H1 (cell line): Measurements from ENCODE around the gene NBAS. TPM values are rescaled to one million over a fixed set of nuclear protein-coding genes. Genes with fewer than 3 reads are reported as not detected.

Experiments
- SIRT6 ChIP-seq: IDR thresholded peaks from one replicate; pipeline ENCODE4 v1.7.1; 2012; ENCODE audit warnings: low read length, inconsistent platforms
- TAF1 ChIP-seq: IDR thresholded peaks from 2 replicates; pipeline ENCODE4 v1.6.1; 2011; ENCODE audit warnings: mild to moderate bottlenecking, low read depth, low read length
- TCF12 ChIP-seq: IDR thresholded peaks from 2 replicates; pipeline ENCODE4 v1.6.1; 2011; ENCODE audit warnings: low read depth, mild to moderate bottlenecking, low read length
- USF2 ChIP-seq: IDR thresholded peaks from 2 replicates; pipeline ENCODE4 v1.6.1; 2011; ENCODE audit warnings: low read length, improper control_type of control experiment
- polyA plus RNA-seq, 7 experiments: library from polyadenylated mRNA; depleted of rRNA in 3 of 7; stranded (reverse) in 5 of 7; unstranded in 2 of 7; fragments of >200 nt in 5 of 7; fragments of 200-250 nt in 2 of 7; gene quantifications; 1 replicate in 5 of 7; 2 replicates in 1 of 7; 4 replicates in 1 of 7; pipeline versions ENCODE4 v1.2.1 to v1.2.3, GENCODE V29; 2011 to 2013; ENCODE audit warnings: missing spikeins in 2 of 7, mixed read lengths in 2 of 7
- total RNA-seq: library from RNA; stranded (reverse); fragmentation: NEBNext Ultra II Directional; extraction: Animal tissue kit (Norgen Biotek cat#: 25700); gene quantifications from 2 replicates; pipeline ENCODE4 v1.2.1, GENCODE V29; 2021

Gene NBAS
- total and polyA plus RNA-seq, 2 of the 8 experiments (the other 6 are each of a cell fraction or from before 2014, with no cell fraction given): 19.6 to 34.8 TPM

- no peak for TF ChIP-seq USF2
- no peak for TF ChIP-seq SIRT6
- TF ChIP-seq TAF1: no peak
- TF ChIP-seq TCF12: no peak
Observed at GRCh38 chr2:15178946-15179345, 382.2 kb downstream of the NBAS start (continued).
